Vagina (tissue), 2 donors: ENCODE data around the gene GNG7.

Source experiments
- CTCF ChIP-seq, 3 experiments: fragments of 450-650 bp in 2 of 3; fragments of 200-600 bp in 1 of 3; sonication (generic) in 1 of 3; IDR thresholded peaks; one replicate each; pipeline ENCODE4 v1.5.1; 2017 to 2019; ENCODE audit warnings: antibody characterized with exemption in 3 of 3, mild to moderate bottlenecking in 2 of 3, moderate library complexity in 2 of 3
- POLR2A ChIP-seq, 2 donors: fragments of 450-650 bp; IDR thresholded peaks; one replicate each; pipeline ENCODE4 v1.6.1; 2017; ENCODE audit warnings: antibody characterized with exemption in 2 of 2, mild to moderate bottlenecking in 2 of 2, moderate library complexity in 2 of 2
- POLR2AphosphoS5 ChIP-seq, 2 donors: sonication (generic); formaldehyde crosslinking; IDR thresholded peaks; one replicate each; pipeline ENCODE4 v1.9.0; 2017; ENCODE audit warnings: antibody characterized with exemption in 2 of 2, mild to moderate bottlenecking in 2 of 2, low read depth in 1 of 2; ENCODE audit not compliant: insufficient read depth in 1 of 2

DNA sequence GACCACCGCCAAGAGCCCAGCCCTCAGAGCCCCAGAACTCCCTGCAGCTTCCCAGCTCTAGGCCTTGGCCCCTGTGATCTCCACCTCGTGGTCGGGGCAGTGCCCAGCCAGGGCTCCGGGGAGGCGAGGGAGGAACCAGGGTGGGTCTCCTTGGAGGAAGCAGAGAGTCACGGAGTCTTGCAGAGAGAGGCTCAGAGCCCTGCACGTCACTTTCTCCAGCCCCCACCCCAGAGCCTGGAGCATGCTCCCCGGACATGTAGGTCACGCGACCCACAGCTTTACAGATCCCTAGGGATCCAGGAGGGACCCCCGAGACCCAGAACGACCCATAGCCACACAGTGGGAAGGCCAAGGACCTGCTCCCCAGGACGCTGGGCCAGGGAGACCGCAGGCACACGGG is 214.7 kb downstream of the GNG7 start:
- TF ChIP-seq CTCF (IDR thresholded peaks at IDR 0.05) = no peak
- TF ChIP-seq POLR2AphosphoS5 (IDR thresholded peaks at IDR 0.05; ENCODE audit: insufficient read depth in 1 of 2, low read depth in 1 of 2) = no peak
- no peak for TF ChIP-seq POLR2A (IDR thresholded peaks at IDR 0.05)
